Body of pancreas (tissue), 4 donors: ENCODE data around the gene PTPRN2. TPM values are rescaled to one million over a fixed set of nuclear protein-coding genes. Genes with fewer than 3 reads are reported as not detected.

Source experiments
- ATAC-seq: fragments of 150-250 bp; one replicate; pipeline ENCODE4 v1.9.1; 2016
- DNase-seq, 4 donors: peaks; one replicate each; pipeline ENCODE4 v3.0.0-alpha.2; 2019
- H3K27ac ChIP-seq, 4 donors: fragments of 200-600 bp; sonication (generic); 1 replicate in 3 of 4; 2 replicates in 1 of 4; pipeline versions ENCODE4 v1.5.1 to v1.6.1; 2016 to 2019; ENCODE audit warnings: mild to moderate bottlenecking in 1 of 4, mixed read lengths in 1 of 4, moderate library complexity in 1 of 4
- H3K27me3 ChIP-seq, 2 donors: fragments of 200-600 bp; sonication (generic); one replicate each; pipeline ENCODE4 v1.6.0; 2016; ENCODE audit warnings: mild to moderate bottlenecking in 1 of 2
- H3K36me3 ChIP-seq, 2 donors: fragments of 200-600 bp; sonication (generic); replicated peaks in 1 of 2; 2 replicates each; pipeline ENCODE4 v1.5.1; 2016; ENCODE audit warnings: low read depth in 2 of 2; ENCODE audit not compliant: insufficient read depth in 1 of 2
- H3K4me1 ChIP-seq: fragments of 200-600 bp; sonication (generic); one replicate; pipeline ENCODE4 v1.6.0; 2016
- H3K4me3 ChIP-seq, 2 donors: fragments of 200-600 bp; sonication (generic); 1 replicate in 1 of 2; 2 replicates in 1 of 2; pipeline ENCODE4 v1.5.1; 2016 to 2019
- H3K9me3 ChIP-seq, 3 donors: fragments of 200-600 bp; sonication (generic); 1 replicate in 2 of 3; 2 replicates in 1 of 3; pipeline ENCODE4 v1.5.1; 2016
- CTCF ChIP-seq, 7 experiments: fragments of 450-650 bp in 4 of 7; fragments of 200-600 bp in 3 of 7; sonication (generic) in 3 of 7; IDR thresholded peaks; one replicate each; pipeline ENCODE4 v1.5.1; 2016 to 2019; ENCODE audit warnings: antibody characterized with exemption in 7 of 7
- POLR2A ChIP-seq, 3 donors: fragments of 450-650 bp; IDR thresholded peaks; one replicate each; pipeline ENCODE4 v1.6.1; 2016; ENCODE audit warnings: antibody characterized with exemption in 3 of 3, mild to moderate bottlenecking in 2 of 3
- WGBS, 2 donors: methylation state at CpG; one replicate each; pipeline ENCODE4 v1.1.5; 2017; 5-methylcytosine and 5-hydroxymethylcytosine counted together
- intact Hi-C: fragments of 100-400 bp; cut with DNase I; formaldehyde crosslinking; loops from one replicate; pipeline ENCODE4 v1.15.1; 2023
- total RNA-seq, 2 donors: library from RNA; depleted of rRNA; stranded (reverse); fragments of >200 nt; gene quantifications; one replicate each; pipeline ENCODE4 v1.1.0, GENCODE V29; 2016

PTPRN2 gene
- total RNA-seq, 2 donors from 2014 or later = 31.6 to 76.1 TPM

- Histone ChIP-seq H3K9me3 (peaks cover 0 to 26% (median 0%) of the 10 kb centered on the region in 3 donors), H3K27me3 (no peaks in the 10 kb centered on the region), H3K4me3 (no peak overlapping the region), H3K4me1 (no peaks in the 10 kb centered on the region), H3K36me3 (no peaks in the 10 kb centered on the region), H3K27ac (no peak overlapping the region)
- intact Hi-C loops = no loop called here
- TF ChIP-seq CTCF (IDR thresholded peaks at IDR 0.05) (no peak), POLR2A (IDR thresholded peaks at IDR 0.05) (no peak)
- no peak for ATAC-seq
- DNase-seq = no peak
- 89 to 94% methylated on average over 9 to 11 of the region's 11 CpGs for WGBS, 2 donors
Measured at GRCh38 chr7:157974678-157975230, 612.9 kb downstream of the PTPRN2 start.

GRCh38 chr7:157973971-157974677 lies 613.5 kb downstream of the PTPRN2 start:
- H3K4me1 ChIP-seq = no peaks in the 10 kb centered on the region
- H3K36me3 ChIP-seq = no peaks in the 10 kb centered on the region
- no peak overlapping the region for H3K4me3 ChIP-seq
- ATAC-seq (no peak), DNase-seq (no peak)
- peaks cover 0 to 26% (median 0%) of the 10 kb centered on the region in 3 donors for H3K9me3 ChIP-seq
- H3K27me3 ChIP-seq = no peaks in the 10 kb centered on the region
- intact Hi-C loops = no loop called here
- no peak for TF ChIP-seq POLR2A (IDR thresholded peaks at IDR 0.05)
- TF ChIP-seq CTCF (IDR thresholded peaks at IDR 0.05) = no peak
- WGBS, 2 donors = 94 to 96% methylated on average over 5 to 23 of the region's 23 CpGs
- H3K27ac ChIP-seq = no peak overlapping the region

GRCh38 chr7:157972914-157973313 lies 614.7 kb downstream of the PTPRN2 start:
- WGBS, 2 donors = 79 to 84% methylated on average over 5 of the region's 5 CpGs
- Histone ChIP-seq H3K27me3 (no peaks in the 10 kb centered on the region), H3K36me3 (no peaks in the 10 kb centered on the region), H3K27ac (no peak overlapping the region), H3K9me3 (peaks cover 0 to 26% (median 0%) of the 10 kb centered on the region in 3 donors), H3K4me1 (no peaks in the 10 kb centered on the region), H3K4me3 (no peak overlapping the region)
- DNase-seq = no peak
- ATAC-seq = no peak
- intact Hi-C loops = no loop called here
- TF ChIP-seq POLR2A (IDR thresholded peaks at IDR 0.05) = no peak
- TF ChIP-seq CTCF (IDR thresholded peaks at IDR 0.05) = no peak

- 75 to 83% methylated on average over 5 of the region's 5 CpGs for WGBS, 2 donors
- Histone ChIP-seq H3K9me3 (peaks cover 0 to 26% (median 0%) of the 10 kb centered on the region in 3 donors), H3K36me3 (no peaks in the 10 kb centered on the region), H3K4me3 (no peak overlapping the region), H3K27ac (no peak overlapping the region), H3K4me1 (no peaks in the 10 kb centered on the region), H3K27me3 (no peaks in the 10 kb centered on the region)
- intact Hi-C loops = no loop called here
- ATAC-seq = no peak
- no peak for DNase-seq
- no peak for TF ChIP-seq POLR2A (IDR thresholded peaks at IDR 0.05)
- no peak for TF ChIP-seq CTCF (IDR thresholded peaks at IDR 0.05)
Measured at GRCh38 chr7:157971501-157971900, 616.1 kb downstream of the PTPRN2 start.

- Histone ChIP-seq H3K27ac (no peak overlapping the region), H3K36me3 (no peaks in the 10 kb centered on the region), H3K4me1 (no peaks in the 10 kb centered on the region), H3K4me3 (no peak overlapping the region), H3K9me3 (peaks cover 0 to 22% (median 0%) of the 10 kb centered on the region in 3 donors), H3K27me3 (no peaks in the 10 kb centered on the region)
- no peak for DNase-seq
- intact Hi-C loops = no loop called here
- TF ChIP-seq POLR2A (IDR thresholded peaks at IDR 0.05) (no peak), CTCF (IDR thresholded peaks at IDR 0.05) (no peak)
- ATAC-seq = no peak
- 69 to 71% methylated on average over 3 of the region's 3 CpGs for WGBS, 2 donors
Measured at GRCh38 chr7:157970744-157971143, 616.9 kb downstream of the PTPRN2 start.
